Peyer's patch (tissue), 4 donors: Measurements from ENCODE around the gene CHST15.
"Not testable (repeated sequence)": the region's sequence is repeated elsewhere in the genome, so short reads cannot be mapped to it uniquely, and the experiment has no call there.

Experiments
- POLR2A ChIP-seq, 2 donors: fragments of 450-650 bp; IDR thresholded peaks; one replicate each; pipeline ENCODE4 v1.5.1; 2017; ENCODE audit warnings: antibody characterized with exemption in 2 of 2, mild to moderate bottlenecking in 2 of 2, moderate library complexity in 2 of 2
- TF ChIP-seq, protein P1 (sequence below), 6 experiments: fragments of 450-650 bp in 4 of 6; fragments of 200-600 bp in 2 of 6; sonication (generic) in 1 of 6; IDR thresholded peaks; one replicate each; pipeline ENCODE4 v1.5.1; 2017 to 2019; ENCODE audit warnings: antibody characterized with exemption in 6 of 6, mild to moderate bottlenecking in 3 of 6, moderate library complexity in 1 of 6

GRCh38 chr10:124100651-124101050 is 7.3 kb upstream of the CHST15 start:
- not testable (repeated sequence) for TF ChIP-seq POLR2A (IDR thresholded peaks at IDR 0.05)
- TF ChIP-seq, protein P1, sequence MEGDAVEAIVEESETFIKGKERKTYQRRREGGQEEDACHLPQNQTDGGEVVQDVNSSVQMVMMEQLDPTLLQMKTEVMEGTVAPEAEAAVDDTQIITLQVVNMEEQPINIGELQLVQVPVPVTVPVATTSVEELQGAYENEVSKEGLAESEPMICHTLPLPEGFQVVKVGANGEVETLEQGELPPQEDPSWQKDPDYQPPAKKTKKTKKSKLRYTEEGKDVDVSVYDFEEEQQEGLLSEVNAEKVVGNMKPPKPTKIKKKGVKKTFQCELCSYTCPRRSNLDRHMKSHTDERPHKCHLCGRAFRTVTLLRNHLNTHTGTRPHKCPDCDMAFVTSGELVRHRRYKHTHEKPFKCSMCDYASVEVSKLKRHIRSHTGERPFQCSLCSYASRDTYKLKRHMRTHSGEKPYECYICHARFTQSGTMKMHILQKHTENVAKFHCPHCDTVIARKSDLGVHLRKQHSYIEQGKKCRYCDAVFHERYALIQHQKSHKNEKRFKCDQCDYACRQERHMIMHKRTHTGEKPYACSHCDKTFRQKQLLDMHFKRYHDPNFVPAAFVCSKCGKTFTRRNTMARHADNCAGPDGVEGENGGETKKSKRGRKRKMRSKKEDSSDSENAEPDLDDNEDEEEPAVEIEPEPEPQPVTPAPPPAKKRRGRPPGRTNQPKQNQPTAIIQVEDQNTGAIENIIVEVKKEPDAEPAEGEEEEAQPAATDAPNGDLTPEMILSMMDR (IDR thresholded peaks at IDR 0.05), result not testable (repeated sequence)
